Measurements from ENCODE around the gene FLOT1.

Gene FLOT1

GRCh38 chr6:30778001-30778635 is 35.6 kb upstream of the FLOT1 start:
- Histone ChIP-seq H3K4me1 (ENCODE audit: control insufficient read depth, insufficient read depth, low read length) (peaks cover 10% of the 10 kb centered on the region; the same call in 1 of the 2 replicates), H3K27ac (ENCODE audit: extremely low read depth, low read depth, low read length) (no peak overlapping the region; the same call in 1 of the 2 replicates), H3K9me3 (ENCODE audit: control insufficient read depth, insufficient read depth, low read depth, low read length) (no peaks in the 10 kb centered on the region; the same call in 1 of the 2 replicates), H3K36me3 (ENCODE audit: control insufficient read depth in 2 of 2, insufficient read depth in 1 of 2, low read length in 2 of 2) (no peaks in the 10 kb centered on the region), H3K4me3 (ENCODE audit: low read depth, low read length) (no peak overlapping the region)
- TF ChIP-seq ZBTB20 (tag by site-specific recombination; IDR thresholded peaks at IDR 0.05) = 0 out of 2 replicates have a peak, but pooled peaks have one; percentile 27
- no peak for TF ChIP-seq ZNF311 (tag by site-specific recombination; IDR thresholded peaks at IDR 0.05; ENCODE audit: borderline replicate concordance)
- ChIA-PET POLR2A (interaction anchor here (3.1 kb wide), 1 partner anchor 34 kb away, joined by 8 read pairs; the partner anchor contains the start of gene IER3), CTCF (interaction anchor here (0.6 kb wide), 1 partner anchor 26 kb away, joined by 3 read pairs; no protein-coding TSS in a partner anchor)

- H3K4me1 ChIP-seq (ENCODE audit: control insufficient read depth, insufficient read depth, low read length) = peaks cover 3% of the 10 kb centered on the region; the same call in 1 of the 2 replicates
- no peaks in the 10 kb centered on the region; the same call in 1 of the 2 replicates for H3K9me3 ChIP-seq (ENCODE audit: control insufficient read depth, insufficient read depth, low read depth, low read length)
- H3K4me3 ChIP-seq (ENCODE audit: low read depth, low read length) = no peak overlapping the region
- ChIA-PET CTCF (interaction anchor here (0.9 to 1.4 kb wide), 4 partner anchors 10 to 51 kb away, joined by 3 to 10 read pairs (median 4); no protein-coding TSS in a partner anchor), POLR2A (interaction anchor here (1.0 to 3.1 kb wide), 2 partner anchors 25 to 33 kb away, joined by 3 to 8 read pairs; partner anchors contain the start of gene IER3)
- TF ChIP-seq ZNF16 (tag by site-specific recombination; IDR thresholded peaks at IDR 0.05; ENCODE audit: low read depth) (no peak), TCF7L2 (IDR thresholded peaks at IDR 0.05; ENCODE audit: borderline replicate concordance, low read depth, low read length) (no peak), ZNF449 (tag by site-specific recombination; IDR thresholded peaks at IDR 0.05) (no peak), ZNF23 (tag by site-specific recombination; IDR thresholded peaks at IDR 0.05; ENCODE audit: borderline replicate concordance) (no peak), ZBTB26 (tag by site-specific recombination; optimal IDR thresholded peaks at IDR 0.05) (no peak), ZNF341 (tag by site-specific recombination; IDR thresholded peaks at IDR 0.05; ENCODE audit: low read depth) (no peak), HIC1 (tag by site-specific recombination; IDR thresholded peaks at IDR 0.05) (no peak), ZFHX2 (tag by site-specific recombination; conservative IDR thresholded peaks at IDR 0.05) (no peak), ZNF169 (tag by site-specific recombination; IDR thresholded peaks at IDR 0.05) (no peak), ZNF658 (tag by site-specific recombination; IDR thresholded peaks at IDR 0.05) (no peak), ZFP3 (tag by site-specific recombination; IDR thresholded peaks at IDR 0.05; ENCODE audit: low read depth) (no peak)
- H3K36me3 ChIP-seq (ENCODE audit: control insufficient read depth in 2 of 2, insufficient read depth in 1 of 2, low read length in 2 of 2) = no peaks in the 10 kb centered on the region
- no peak overlapping the region for H3K27ac ChIP-seq (ENCODE audit: extremely low read depth, low read depth, low read length)
Observed at GRCh38 chr6:30777155-30777485, 34.6 kb upstream of the FLOT1 start.

GRCh38 chr6:30776390-30777154 is 34.1 kb upstream of the FLOT1 start:
- Histone ChIP-seq H3K27ac (ENCODE audit: extremely low read depth, low read depth, low read length) (no peak overlapping the region), H3K4me1 (ENCODE audit: control insufficient read depth, insufficient read depth, low read length) (peaks cover 3% of the 10 kb centered on the region; the same call in 1 of the 2 replicates), H3K4me3 (ENCODE audit: low read depth, low read length) (no peak overlapping the region), H3K9me3 (ENCODE audit: control insufficient read depth, insufficient read depth, low read depth, low read length) (no peaks in the 10 kb centered on the region; the same call in 1 of the 2 replicates), H3K36me3 (ENCODE audit: control insufficient read depth in 2 of 2, insufficient read depth in 1 of 2, low read length in 2 of 2) (no peaks in the 10 kb centered on the region)
- CTCF ChIA-PET = interaction anchor here (0.7 to 1.4 kb wide), 5 partner anchors 9 to 109 kb away, joined by 3 to 10 read pairs (median 3); no protein-coding TSS in a partner anchor
- POLR2A ChIA-PET = interaction anchor here (0.6 to 3.1 kb wide), 3 partner anchors 15 to 33 kb away, joined by 3 to 8 read pairs (median 3); partner anchors contain the start of gene IER3
- TF ChIP-seq ZNF560 (tag by site-specific recombination; IDR thresholded peaks at IDR 0.05; ENCODE audit: borderline replicate concordance) (no peak), ZNF24 (tag by site-specific recombination; IDR thresholded peaks at IDR 0.05) (no peak), ZNF76 (tag by site-specific recombination; IDR thresholded peaks at IDR 0.05; ENCODE audit: borderline replicate concordance, low read depth) (no peak), ZNF580 (tag by site-specific recombination; IDR thresholded peaks at IDR 0.05) (no peak), ZNF211 (tag by site-specific recombination; IDR thresholded peaks at IDR 0.05; ENCODE audit: low read depth) (no peak), ZFHX2 (tag by site-specific recombination; conservative IDR thresholded peaks at IDR 0.05) (no peak), ATF2 (tag by site-specific recombination; IDR thresholded peaks at IDR 0.05; ENCODE audit: low read depth) (no peak), OVOL3 (tag by site-specific recombination; IDR thresholded peaks at IDR 0.05) (no peak)
